ENCODE results near the gene ALDH9A1.
A peak's percentile ranks its signal among the peaks of the same experiment; 100 is the strongest.

Gene ALDH9A1

GRCh38 chr1:165631342-165632151, 66.8 kb downstream of the ALDH9A1 start:
- Histone ChIP-seq H3K9me3 (no peaks in the 10 kb centered on the region), H3K36me3 (no peaks in the 10 kb centered on the region), H3K4me1 (no peaks in the 10 kb centered on the region), H3K27me3 (no peaks in the 10 kb centered on the region), H3K4me3 (ENCODE audit: low read depth, low read length) (peak overlapping the region; percentile 68)
- peak; percentile 44 for DNase-seq
- no peak for TF ChIP-seq CTCF (IDR thresholded peaks at IDR 0.05; ENCODE audit: low read depth, low read length)

GRCh38 chr1:165630629-165631341, 67.6 kb downstream of the ALDH9A1 start, which contains the start of gene MGST3:
TSS of gene MGST3 (plus strand) at chr1:165631234. CDS start at chr1:165649848, 18,614 bp downstream.
- no peak for TF ChIP-seq CTCF (IDR thresholded peaks at IDR 0.05; ENCODE audit: low read depth, low read length)
- H3K4me3 ChIP-seq (ENCODE audit: low read depth, low read length) = peak within 1 kb of the TSS; percentile 68
- no peaks in the 10 kb centered on the region for H3K36me3 ChIP-seq
- peak; percentile 94 for DNase-seq
- H3K4me1 ChIP-seq = no peaks in the 10 kb centered on the region
- no peaks in the 10 kb centered on the region for H3K9me3 ChIP-seq
- no peaks in the 10 kb centered on the region for H3K27me3 ChIP-seq

- Histone ChIP-seq H3K9me3 (no peaks in the 10 kb centered on the region), H3K27me3 (no peaks in the 10 kb centered on the region), H3K4me1 (no peaks in the 10 kb centered on the region), H3K4me3 (ENCODE audit: low read depth, low read length) (peak overlapping the region; percentile 68), H3K36me3 (no peaks in the 10 kb centered on the region)
- TF ChIP-seq CTCF (IDR thresholded peaks at IDR 0.05; ENCODE audit: low read depth, low read length) = no peak
- DNase-seq = no peak
Observed at GRCh38 chr1:165629848-165630628, 68.3 kb downstream of the ALDH9A1 start.

GRCh38 chr1:165629151-165629550, 69.2 kb downstream of the ALDH9A1 start:
- TF ChIP-seq CTCF (IDR thresholded peaks at IDR 0.05; ENCODE audit: low read depth, low read length) = no peak
- no peaks in the 10 kb centered on the region for H3K27me3 ChIP-seq
- H3K9me3 ChIP-seq = no peaks in the 10 kb centered on the region
- DNase-seq = no peak
- no peak overlapping the region for H3K4me3 ChIP-seq (ENCODE audit: low read depth, low read length)
- H3K36me3 ChIP-seq = no peaks in the 10 kb centered on the region
- H3K4me1 ChIP-seq = no peaks in the 10 kb centered on the region

GRCh38 chr1:165628147-165628822, 70.1 kb downstream of the ALDH9A1 start:
- no peak for DNase-seq
- no peak for TF ChIP-seq CTCF (IDR thresholded peaks at IDR 0.05; ENCODE audit: low read depth, low read length)
- Histone ChIP-seq H3K4me3 (ENCODE audit: low read depth, low read length) (no peak overlapping the region), H3K4me1 (no peaks in the 10 kb centered on the region), H3K36me3 (no peaks in the 10 kb centered on the region), H3K27me3 (no peaks in the 10 kb centered on the region), H3K9me3 (no peaks in the 10 kb centered on the region)
